RKO (cell line): Measurements from ENCODE around the gene NDRG2.

Experiments
- DNase-seq: peaks from one replicate; pipeline ENCODE4 v3.0.0-alpha.2; 2016; ENCODE audit warnings: low spot score

Gene NDRG2

GRCh38 chr14:21024585-21025370, at the start of gene NDRG2:
TSS of gene NDRG2 (minus strand) at chr14:21025061. CDS start at chr14:21023315, 1,746 bp downstream.
- no peak for DNase-seq

GRCh38 chr14:21073921-21074320, 49.1 kb upstream of the NDRG2 start:
- no peak for DNase-seq

GRCh38 chr14:21072781-21073339, 48.0 kb upstream of the NDRG2 start:
- DNase-seq, result no peak

- peak; percentile 61 for DNase-seq
These were observed 47.2 kb upstream of the NDRG2 start for GRCh38 chr14:21072031-21072473.

- DNase-seq, result peak; percentile 87
These were observed 46.6 kb upstream of the NDRG2 start for GRCh38 chr14:21071225-21072030.

GRCh38 chr14:21070610-21071224, 45.9 kb upstream of the NDRG2 start:
- peak; percentile 61 for DNase-seq

GRCh38 chr14:21070083-21070609, 45.3 kb upstream of the NDRG2 start, which contains the start of gene ARHGEF40:
TSS of gene ARHGEF40 (plus strand) at chr14:21070304. CDS start at chr14:21070397, 93 bp downstream.
- DNase-seq, result peak; percentile 47

- peak; percentile 9 for DNase-seq
These were observed 44.7 kb upstream of the NDRG2 start for GRCh38 chr14:21069388-21070082.

- DNase-seq, result peak; percentile 58
These were observed 43.9 kb upstream of the NDRG2 start for GRCh38 chr14:21068521-21069387.

- DNase-seq, result peak; percentile 57
These were observed 42.1 kb upstream of the NDRG2 start for GRCh38 chr14:21066882-21067502.

- no peak for DNase-seq
These were observed 38.6 kb upstream of the NDRG2 start for GRCh38 chr14:21063479-21063878.

GRCh38 chr14:21061347-21061668, 36.4 kb upstream of the NDRG2 start:
- DNase-seq, result no peak

GRCh38 chr14:21060614-21061346, 35.9 kb upstream of the NDRG2 start:
- DNase-seq, result no peak

- DNase-seq, result no peak
These were observed 35.2 kb upstream of the NDRG2 start for GRCh38 chr14:21059842-21060613.

GRCh38 chr14:21058903-21059302, 34.0 kb upstream of the NDRG2 start:
- no peak for DNase-seq

GRCh38 chr14:21057803-21058675, 33.2 kb upstream of the NDRG2 start, which contains the start of gene RNASE8:
TSS of gene RNASE8 (plus strand) at chr14:21057822. CDS start at chr14:21057893, 71 bp downstream.
- DNase-seq, result no peak

- DNase-seq, result no peak
These were observed 31.8 kb upstream of the NDRG2 start for GRCh38 chr14:21056520-21057163.
